ENCODE measurements around the gene MMP17.

DNA sequence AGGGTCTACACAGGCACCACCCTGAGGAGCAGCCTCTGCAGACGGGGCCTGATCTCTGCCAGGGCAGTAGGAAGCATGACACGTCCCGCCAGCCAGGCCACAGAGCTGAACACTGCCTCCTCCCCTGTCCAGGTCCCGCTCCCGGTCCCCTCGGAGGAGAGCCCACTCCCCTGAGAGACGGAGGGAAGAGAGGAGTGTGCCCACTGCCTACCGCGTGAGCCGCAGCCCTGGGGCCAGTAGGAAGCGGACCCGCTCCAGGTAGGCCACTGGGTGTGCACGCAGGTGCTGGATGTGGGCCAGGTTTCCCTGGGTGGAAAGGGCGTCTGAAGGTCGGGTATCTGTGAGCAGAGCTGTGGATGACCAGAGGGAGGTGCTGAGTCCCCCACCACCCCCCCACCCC, 41.9 kb upstream of the MMP17 start:
- TF ChIP-seq, protein P1, sequence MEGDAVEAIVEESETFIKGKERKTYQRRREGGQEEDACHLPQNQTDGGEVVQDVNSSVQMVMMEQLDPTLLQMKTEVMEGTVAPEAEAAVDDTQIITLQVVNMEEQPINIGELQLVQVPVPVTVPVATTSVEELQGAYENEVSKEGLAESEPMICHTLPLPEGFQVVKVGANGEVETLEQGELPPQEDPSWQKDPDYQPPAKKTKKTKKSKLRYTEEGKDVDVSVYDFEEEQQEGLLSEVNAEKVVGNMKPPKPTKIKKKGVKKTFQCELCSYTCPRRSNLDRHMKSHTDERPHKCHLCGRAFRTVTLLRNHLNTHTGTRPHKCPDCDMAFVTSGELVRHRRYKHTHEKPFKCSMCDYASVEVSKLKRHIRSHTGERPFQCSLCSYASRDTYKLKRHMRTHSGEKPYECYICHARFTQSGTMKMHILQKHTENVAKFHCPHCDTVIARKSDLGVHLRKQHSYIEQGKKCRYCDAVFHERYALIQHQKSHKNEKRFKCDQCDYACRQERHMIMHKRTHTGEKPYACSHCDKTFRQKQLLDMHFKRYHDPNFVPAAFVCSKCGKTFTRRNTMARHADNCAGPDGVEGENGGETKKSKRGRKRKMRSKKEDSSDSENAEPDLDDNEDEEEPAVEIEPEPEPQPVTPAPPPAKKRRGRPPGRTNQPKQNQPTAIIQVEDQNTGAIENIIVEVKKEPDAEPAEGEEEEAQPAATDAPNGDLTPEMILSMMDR (optimal IDR thresholded peaks at IDR 0.05 in 1 of 3, IDR thresholded peaks at IDR 0.05 in 1 of 3, conservative IDR thresholded peaks at IDR 0.05 in 1 of 3; ENCODE audit: extremely low read depth in 1 of 3, insufficient read depth in 2 of 3, low read length in 3 of 3) = no peak
- no peak for TF ChIP-seq EZH2 (IDR thresholded peaks at IDR 0.05; ENCODE audit: low read length)
